ENCODE results near the gene F12.

F12 gene

GRCh38 chr5:177370488-177371119, 38.8 kb downstream of the F12 start:
- no peaks in the 10 kb centered on the region for H3K79me2 ChIP-seq (ENCODE audit: insufficient read depth, low read length)
- H3K36me3 ChIP-seq (ENCODE audit: insufficient read depth, low read length) = peaks cover 29% of the 10 kb centered on the region
- no peaks in the 10 kb centered on the region for H3F3A ChIP-seq (ENCODE audit: insufficient read depth, low read length)
- H3K27me3 ChIP-seq (ENCODE audit: insufficient read depth, low read length) = no peaks in the 10 kb centered on the region
- H3K9me2 ChIP-seq (ENCODE audit: low read depth, low read length) = no peaks in the 10 kb centered on the region
- H3K4me2 ChIP-seq (ENCODE audit: low read length) = peak overlapping the region; percentile 3; the same call in 1 of the 2 replicates
- H4K20me1 ChIP-seq (ENCODE audit: insufficient read depth, low read length) = no peaks in the 10 kb centered on the region
- no peak for TF ChIP-seq EZH2 (IDR thresholded peaks at IDR 0.05; ENCODE audit: borderline replicate concordance, low read length)
- TF ChIP-seq, protein P1, sequence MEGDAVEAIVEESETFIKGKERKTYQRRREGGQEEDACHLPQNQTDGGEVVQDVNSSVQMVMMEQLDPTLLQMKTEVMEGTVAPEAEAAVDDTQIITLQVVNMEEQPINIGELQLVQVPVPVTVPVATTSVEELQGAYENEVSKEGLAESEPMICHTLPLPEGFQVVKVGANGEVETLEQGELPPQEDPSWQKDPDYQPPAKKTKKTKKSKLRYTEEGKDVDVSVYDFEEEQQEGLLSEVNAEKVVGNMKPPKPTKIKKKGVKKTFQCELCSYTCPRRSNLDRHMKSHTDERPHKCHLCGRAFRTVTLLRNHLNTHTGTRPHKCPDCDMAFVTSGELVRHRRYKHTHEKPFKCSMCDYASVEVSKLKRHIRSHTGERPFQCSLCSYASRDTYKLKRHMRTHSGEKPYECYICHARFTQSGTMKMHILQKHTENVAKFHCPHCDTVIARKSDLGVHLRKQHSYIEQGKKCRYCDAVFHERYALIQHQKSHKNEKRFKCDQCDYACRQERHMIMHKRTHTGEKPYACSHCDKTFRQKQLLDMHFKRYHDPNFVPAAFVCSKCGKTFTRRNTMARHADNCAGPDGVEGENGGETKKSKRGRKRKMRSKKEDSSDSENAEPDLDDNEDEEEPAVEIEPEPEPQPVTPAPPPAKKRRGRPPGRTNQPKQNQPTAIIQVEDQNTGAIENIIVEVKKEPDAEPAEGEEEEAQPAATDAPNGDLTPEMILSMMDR (IDR thresholded peaks at IDR 0.05; ENCODE audit: low read length) = peak; percentile 40
- H3K9ac ChIP-seq (ENCODE audit: low read length) = no peak overlapping the region
- H3K4me3 ChIP-seq (ENCODE audit: low read depth, low read length, poor library complexity, severe bottlenecking) = peak overlapping the region; percentile 57
- peak overlapping the region; percentile 75 for H3K27ac ChIP-seq (ENCODE audit: low read depth, low read length, poor library complexity, severe bottlenecking)
- H2AFZ ChIP-seq (ENCODE audit: low read length) = no peak overlapping the region
- H3K4me1 ChIP-seq (ENCODE audit: insufficient read depth, low read length, severe bottlenecking) = peaks cover 29% of the 10 kb centered on the region
- no peaks in the 10 kb centered on the region for H3K9me3 ChIP-seq (ENCODE audit: low read length)

GRCh38 chr5:177369645-177370440, 39.5 kb downstream of the F12 start:
- Histone ChIP-seq H3K9me3 (ENCODE audit: low read length) (no peaks in the 10 kb centered on the region), H2AFZ (ENCODE audit: low read length) (no peak overlapping the region), H3K4me2 (ENCODE audit: low read length) (no peak overlapping the region; the same call in 1 of the 2 replicates), H4K20me1 (ENCODE audit: insufficient read depth, low read length) (no peaks in the 10 kb centered on the region), H3K4me1 (ENCODE audit: insufficient read depth, low read length, severe bottlenecking) (peaks cover 29% of the 10 kb centered on the region), H3K9ac (ENCODE audit: low read length) (peak overlapping the region; percentile 12; the same call in 1 of the 2 replicates), H3K27me3 (ENCODE audit: insufficient read depth, low read length) (no peaks in the 10 kb centered on the region), H3K4me3 (ENCODE audit: low read depth, low read length, poor library complexity, severe bottlenecking) (no peak overlapping the region), H3K27ac (ENCODE audit: low read depth, low read length, poor library complexity, severe bottlenecking) (peak overlapping the region; percentile 75), H3K9me2 (ENCODE audit: low read depth, low read length) (no peaks in the 10 kb centered on the region), H3F3A (ENCODE audit: insufficient read depth, low read length) (no peaks in the 10 kb centered on the region), H3K36me3 (ENCODE audit: insufficient read depth, low read length) (peaks cover 29% of the 10 kb centered on the region), H3K79me2 (ENCODE audit: insufficient read depth, low read length) (no peaks in the 10 kb centered on the region)
- TF ChIP-seq, protein P1 (IDR thresholded peaks at IDR 0.05; ENCODE audit: low read length) = no peak
- TF ChIP-seq EZH2 (IDR thresholded peaks at IDR 0.05; ENCODE audit: borderline replicate concordance, low read length) = no peak

GRCh38 chr5:177368869-177369644, 40.3 kb downstream of the F12 start:
- H3K9me3 ChIP-seq (ENCODE audit: low read length) = no peaks in the 10 kb centered on the region
- no peaks in the 10 kb centered on the region for H3K79me2 ChIP-seq (ENCODE audit: insufficient read depth, low read length)
- peak overlapping the region; percentile 12; the same call in 1 of the 2 replicates for H3K9ac ChIP-seq (ENCODE audit: low read length)
- H2AFZ ChIP-seq (ENCODE audit: low read length) = no peak overlapping the region
- H3K27me3 ChIP-seq (ENCODE audit: insufficient read depth, low read length) = no peaks in the 10 kb centered on the region
- peaks cover 29% of the 10 kb centered on the region for H3K36me3 ChIP-seq (ENCODE audit: insufficient read depth, low read length)
- peak overlapping the region; percentile 75 for H3K27ac ChIP-seq (ENCODE audit: low read depth, low read length, poor library complexity, severe bottlenecking)
- peaks cover 29% of the 10 kb centered on the region for H3K4me1 ChIP-seq (ENCODE audit: insufficient read depth, low read length, severe bottlenecking)
- no peaks in the 10 kb centered on the region for H4K20me1 ChIP-seq (ENCODE audit: insufficient read depth, low read length)
- TF ChIP-seq, protein P1 (IDR thresholded peaks at IDR 0.05; ENCODE audit: low read length) = peak; percentile 86
- TF ChIP-seq EZH2 (IDR thresholded peaks at IDR 0.05; ENCODE audit: borderline replicate concordance, low read length) = no peak
- H3K4me2 ChIP-seq (ENCODE audit: low read length) = no peak overlapping the region; the same call in 1 of the 2 replicates
- H3K4me3 ChIP-seq (ENCODE audit: low read depth, low read length, poor library complexity, severe bottlenecking) = no peak overlapping the region
- H3F3A ChIP-seq (ENCODE audit: insufficient read depth, low read length) = no peaks in the 10 kb centered on the region
- H3K9me2 ChIP-seq (ENCODE audit: low read depth, low read length) = no peaks in the 10 kb centered on the region

Data from OCI-LY1 (cell line).